OCI-LY1 (cell line): ENCODE results near the gene APCDD1.

Source experiments
- H2AFZ ChIP-seq: fragments of 200-600 bp; sonication (generic), shearing (Covaris generic); 2 replicates; pipeline ENCODE4 v1.6.0; 2014; ENCODE audit warnings: antibody characterized with exemption, mild to moderate bottlenecking, low read length
- H3F3A ChIP-seq: fragments of 200-600 bp; sonication (generic), shearing (Covaris generic); 2 replicates; pipeline ENCODE4 v1.6.0; 2014; ENCODE audit warnings: mild to moderate bottlenecking, antibody characterized with exemption, low read length, moderate library complexity; ENCODE audit not compliant: insufficient read depth
- H3K27ac ChIP-seq: fragments of 200-600 bp; sonication (generic); 2 replicates; pipeline ENCODE4 v1.5.1; 2014; ENCODE audit warnings: low read length, mixed run types, mild to moderate bottlenecking, low read depth; ENCODE audit not compliant: poor library complexity, severe bottlenecking
- H3K27me3 ChIP-seq: fragments of 200-600 bp; sonication (generic); 2 replicates; pipeline ENCODE4 v1.6.0; 2014; ENCODE audit warnings: antibody characterized with exemption, mild to moderate bottlenecking, low read length, moderate library complexity; ENCODE audit not compliant: insufficient read depth
- H3K36me3 ChIP-seq: fragments of 200-600 bp; sonication (generic); 2 replicates; pipeline ENCODE4 v1.6.1; 2014; ENCODE audit warnings: mild to moderate bottlenecking, antibody characterized with exemption, low read length, moderate library complexity, mixed read lengths; ENCODE audit not compliant: insufficient read depth
- H3K4me1 ChIP-seq: fragments of 200-600 bp; sonication (generic); 2 replicates; pipeline ENCODE4 v1.5.1; 2014; ENCODE audit warnings: mild to moderate bottlenecking, low read length, moderate library complexity; ENCODE audit not compliant: insufficient read depth, severe bottlenecking
- H3K4me2 ChIP-seq: fragments of 200-600 bp; sonication (generic), shearing (Covaris generic); 2 replicates; pipeline ENCODE4 v1.6.1; 2014; ENCODE audit warnings: low read length
- H3K4me3 ChIP-seq: fragments of 200-600 bp; sonication (generic); 2 replicates; pipeline ENCODE4 v1.5.1; 2014; ENCODE audit warnings: low read length, low read depth, mild to moderate bottlenecking, mixed read lengths; ENCODE audit not compliant: poor library complexity, severe bottlenecking
- H3K79me2 ChIP-seq: fragments of 200-600 bp; shearing (Covaris generic); 2 replicates; pipeline ENCODE4 v1.6.1; 2016; ENCODE audit warnings: mixed run types, low read length, mixed read lengths; ENCODE audit not compliant: insufficient read depth
- H3K9ac ChIP-seq: fragments of 200-600 bp; sonication (generic), shearing (Covaris generic); 2 replicates; pipeline ENCODE4 v1.6.1; 2014; ENCODE audit warnings: mild to moderate bottlenecking, low read length, mixed read lengths
- H3K9me2 ChIP-seq: fragments of 200-600 bp; sonication (generic), shearing (Covaris generic); 2 replicates; pipeline ENCODE4 v1.6.1; 2014; ENCODE audit warnings: low read depth, mild to moderate bottlenecking, low read length, mixed read lengths
- H3K9me3 ChIP-seq: fragments of 200-600 bp; shearing (Covaris generic); 2 replicates; pipeline ENCODE4 v1.6.1; 2014; ENCODE audit warnings: low read length, mixed read lengths
- H4K20me1 ChIP-seq: fragments of 200-600 bp; sonication (generic), shearing (Covaris generic); 2 replicates; pipeline ENCODE4 v1.6.0; 2016; ENCODE audit warnings: mild to moderate bottlenecking, low read length; ENCODE audit not compliant: insufficient read depth
- EZH2 ChIP-seq: fragments of 200-600 bp; sonication (generic), shearing (Covaris generic); IDR thresholded peaks from 2 replicates; pipeline ENCODE4 v1.8.0; 2017; ENCODE audit warnings: borderline replicate concordance, mixed run types, mild to moderate bottlenecking, antibody characterized with exemption, low read length, moderate library complexity, mixed read lengths
- TF ChIP-seq, protein P1 (sequence below): fragments of 200-600 bp; sonication (generic), shearing (Covaris generic); IDR thresholded peaks from 2 replicates; pipeline ENCODE4 v1.5.1; 2017; ENCODE audit warnings: mild to moderate bottlenecking, antibody characterized with exemption, low read length, moderate library complexity, mixed read lengths

The APCDD1 gene

DNA sequence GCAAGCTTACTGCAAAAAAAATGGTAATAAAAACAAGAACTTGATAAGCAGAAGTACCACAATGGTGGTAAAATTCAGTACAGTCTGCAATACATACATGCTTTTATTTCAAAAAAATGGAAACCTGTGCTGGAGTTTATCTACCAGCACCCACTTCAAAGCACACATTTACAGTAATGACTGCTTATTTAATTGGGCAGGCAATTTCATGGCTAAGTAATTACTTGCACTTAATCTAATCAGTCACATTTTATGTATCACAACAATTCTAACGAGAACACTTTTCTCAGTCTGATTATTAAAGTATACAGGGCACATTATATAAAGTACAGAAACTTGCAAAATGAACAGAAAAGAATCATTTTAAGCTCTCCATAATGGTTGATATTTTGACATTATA is 5.2 kb downstream of the APCDD1 start:
- no peaks in the 10 kb centered on the region for H3F3A ChIP-seq
- H3K79me2 ChIP-seq, result no peaks in the 10 kb centered on the region

DNA sequence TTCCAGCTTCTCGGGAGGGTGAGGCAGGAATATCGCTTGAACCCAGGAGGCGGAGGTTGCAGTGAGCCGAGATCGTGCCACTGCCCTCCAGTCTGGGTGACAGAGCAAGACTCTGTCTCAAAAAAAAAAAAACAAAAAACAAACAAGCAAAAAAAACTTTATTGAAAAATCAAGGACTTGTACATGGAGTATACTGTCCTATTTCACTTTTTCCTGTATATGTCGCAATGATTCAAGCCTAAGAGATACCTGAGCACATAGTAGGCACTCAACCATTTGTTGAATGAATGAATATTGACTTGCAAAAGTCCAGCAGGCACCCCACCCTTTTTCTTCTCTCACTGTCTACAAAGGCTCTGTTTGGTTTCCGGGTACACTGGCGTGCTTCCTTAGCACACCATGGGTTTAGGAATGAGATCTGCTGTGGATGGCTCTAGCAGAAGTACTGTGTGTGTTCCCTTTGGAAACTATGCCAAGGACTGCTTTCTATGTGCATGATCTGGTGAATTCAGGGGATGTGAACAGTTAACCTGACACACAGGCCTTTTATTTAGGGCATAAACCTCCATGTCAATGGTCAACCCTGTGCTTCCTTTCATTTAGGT is 6.1 kb downstream of the APCDD1 start:
- H3K4me3 ChIP-seq, result no peak overlapping the region
- H3K27me3 ChIP-seq, result no peaks in the 10 kb centered on the region; the same call in 1 of the 2 replicates
- H3K9me3 ChIP-seq, result no peaks in the 10 kb centered on the region
- no peaks in the 10 kb centered on the region for H3F3A ChIP-seq
- no peaks in the 10 kb centered on the region for H3K4me1 ChIP-seq
- H3K9me2 ChIP-seq, result no peaks in the 10 kb centered on the region
- H2AFZ ChIP-seq, result no peak overlapping the region
- no peak overlapping the region for H3K9ac ChIP-seq
- H4K20me1 ChIP-seq, result no peaks in the 10 kb centered on the region
- H3K27ac ChIP-seq, result no peak overlapping the region
- H3K79me2 ChIP-seq, result no peaks in the 10 kb centered on the region
- TF ChIP-seq, protein P1, sequence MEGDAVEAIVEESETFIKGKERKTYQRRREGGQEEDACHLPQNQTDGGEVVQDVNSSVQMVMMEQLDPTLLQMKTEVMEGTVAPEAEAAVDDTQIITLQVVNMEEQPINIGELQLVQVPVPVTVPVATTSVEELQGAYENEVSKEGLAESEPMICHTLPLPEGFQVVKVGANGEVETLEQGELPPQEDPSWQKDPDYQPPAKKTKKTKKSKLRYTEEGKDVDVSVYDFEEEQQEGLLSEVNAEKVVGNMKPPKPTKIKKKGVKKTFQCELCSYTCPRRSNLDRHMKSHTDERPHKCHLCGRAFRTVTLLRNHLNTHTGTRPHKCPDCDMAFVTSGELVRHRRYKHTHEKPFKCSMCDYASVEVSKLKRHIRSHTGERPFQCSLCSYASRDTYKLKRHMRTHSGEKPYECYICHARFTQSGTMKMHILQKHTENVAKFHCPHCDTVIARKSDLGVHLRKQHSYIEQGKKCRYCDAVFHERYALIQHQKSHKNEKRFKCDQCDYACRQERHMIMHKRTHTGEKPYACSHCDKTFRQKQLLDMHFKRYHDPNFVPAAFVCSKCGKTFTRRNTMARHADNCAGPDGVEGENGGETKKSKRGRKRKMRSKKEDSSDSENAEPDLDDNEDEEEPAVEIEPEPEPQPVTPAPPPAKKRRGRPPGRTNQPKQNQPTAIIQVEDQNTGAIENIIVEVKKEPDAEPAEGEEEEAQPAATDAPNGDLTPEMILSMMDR, result no peak
- no peak for TF ChIP-seq EZH2
- no peaks in the 10 kb centered on the region for H3K36me3 ChIP-seq
- no peak overlapping the region for H3K4me2 ChIP-seq

More for the DNA sequence above, 5.2 kb downstream of the APCDD1 start:
- H4K20me1 ChIP-seq, result no peaks in the 10 kb centered on the region
- H3K27ac ChIP-seq, result no peak overlapping the region
- no peak overlapping the region for H2AFZ ChIP-seq
- H3K4me1 ChIP-seq, result no peaks in the 10 kb centered on the region
- H3K4me2 ChIP-seq, result no peak overlapping the region
- no peaks in the 10 kb centered on the region for H3K9me3 ChIP-seq
- no peak overlapping the region for H3K4me3 ChIP-seq
- no peaks in the 10 kb centered on the region for H3K36me3 ChIP-seq
- TF ChIP-seq EZH2, result no peak
- TF ChIP-seq, protein P1, result no peak
- H3K9ac ChIP-seq, result no peak overlapping the region
- H3K27me3 ChIP-seq, result no peaks in the 10 kb centered on the region; the same call in 1 of the 2 replicates
- H3K9me2 ChIP-seq, result no peaks in the 10 kb centered on the region

DNA sequence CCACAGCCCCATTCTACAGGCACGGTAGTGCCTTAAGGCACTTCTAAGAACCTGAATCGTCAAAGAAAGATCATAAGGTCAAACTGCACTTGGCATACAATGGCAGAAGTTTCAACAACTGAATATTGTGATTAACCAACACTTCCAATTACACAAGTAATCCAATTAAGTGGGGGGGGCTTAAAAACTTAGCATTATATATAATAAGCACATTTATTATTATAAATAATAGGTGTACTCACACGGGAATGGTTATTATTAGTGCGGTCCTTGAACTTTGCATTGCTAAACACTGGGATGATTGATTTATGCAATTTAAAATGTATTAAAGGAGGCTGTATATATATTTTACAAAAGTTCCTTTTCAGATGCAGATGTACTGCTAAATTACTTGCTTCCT is 7.6 kb downstream of the APCDD1 start:
- no peaks in the 10 kb centered on the region for H3F3A ChIP-seq
- H3K79me2 ChIP-seq, result no peaks in the 10 kb centered on the region
- TF ChIP-seq, protein P1, result no peak
- no peak for TF ChIP-seq EZH2
- no peaks in the 10 kb centered on the region for H3K27me3 ChIP-seq
- H3K36me3 ChIP-seq, result no peaks in the 10 kb centered on the region
- no peaks in the 10 kb centered on the region for H3K4me1 ChIP-seq
- no peaks in the 10 kb centered on the region for H4K20me1 ChIP-seq
- no peak overlapping the region for H3K9ac ChIP-seq
- no peak overlapping the region for H3K27ac ChIP-seq
- no peaks in the 10 kb centered on the region for H3K9me2 ChIP-seq
- H3K9me3 ChIP-seq, result no peaks in the 10 kb centered on the region
- H3K4me2 ChIP-seq, result no peak overlapping the region
- H2AFZ ChIP-seq, result no peak overlapping the region
- no peak overlapping the region for H3K4me3 ChIP-seq
